HepG2 (cell line): ENCODE measurements around the gene SLC25A10. TPM values are rescaled to one million over a fixed set of nuclear protein-coding genes. Genes with fewer than 3 reads are reported as not detected.

Experiments
- ATF1 ChIP-seq: IDR thresholded peaks from 2 replicates; pipeline ENCODE4 v1.6.1; 2016; ENCODE audit warnings: mild to moderate bottlenecking, control low read depth
- DNMT3B ChIP-seq: conservative IDR thresholded peaks from 2 replicates; pipeline ENCODE4 v1.6.1; 2016; ENCODE audit warnings: missing biosample characterization, control low read depth
- NBN ChIP-seq: fragments of 450-650 bp; conservative IDR thresholded peaks from 2 replicates; pipeline ENCODE4 v1.6.1; 2017
- NCOA5 ChIP-seq: sonication (generic); formaldehyde crosslinking; IDR thresholded peaks from 2 replicates; pipeline ENCODE4 v1.4.0; 2020; ENCODE audit warnings: missing genetic modification reagents
- SALL1 ChIP-seq: sonication (generic); formaldehyde crosslinking; IDR thresholded peaks from 2 replicates; pipeline ENCODE4 v1.8.0; 2022; ENCODE audit warnings: mild to moderate bottlenecking, missing genetic modification reagents
- SNAI1 ChIP-seq: sonication (generic); formaldehyde crosslinking; IDR thresholded peaks from 2 replicates; pipeline ENCODE4 v1.5.0; 2020; ENCODE audit warnings: mild to moderate bottlenecking, missing genetic modification reagents, borderline replicate concordance
- SP140L ChIP-seq: sonication (generic); formaldehyde crosslinking; IDR thresholded peaks from 2 replicates; pipeline ENCODE4 v1.4.0; 2020; ENCODE audit warnings: missing genetic modification reagents, borderline replicate concordance
- U2AF2 ChIP-seq: fragments of 200-400 bp; formaldehyde crosslinking; IDR thresholded peaks from 2 replicates; pipeline ENCODE4 v1.6.1; 2017; ENCODE audit warnings: low read depth, mild to moderate bottlenecking, low read length
- ZBTB14 ChIP-seq: sonication (generic); formaldehyde crosslinking; IDR thresholded peaks from 2 replicates; pipeline ENCODE4 v1.4.0; 2020; ENCODE audit warnings: missing genetic modification reagents
- ZBTB38 ChIP-seq: sonication (generic); formaldehyde crosslinking; IDR thresholded peaks from 2 replicates; pipeline ENCODE4 v1.5.1; 2020; ENCODE audit warnings: mild to moderate bottlenecking, missing genetic modification reagents
- ZBTB8A ChIP-seq: sonication (generic); formaldehyde crosslinking; IDR thresholded peaks from 2 replicates; pipeline ENCODE4 v1.4.0; 2020; ENCODE audit warnings: mild to moderate bottlenecking, low read depth, missing genetic modification reagents, borderline replicate concordance
- ZFP36 ChIP-seq: fragments of 150-350 bp; IDR thresholded peaks from 2 replicates; pipeline ENCODE4 v1.6.1; 2018; ENCODE audit warnings: borderline replicate concordance, low read length, low read depth; ENCODE audit not compliant: partially characterized antibody
- ZNF160 ChIP-seq: sonication (generic); formaldehyde crosslinking; IDR thresholded peaks from 2 replicates; pipeline ENCODE4 v1.8.0; 2022; ENCODE audit warnings: mild to moderate bottlenecking, inconsistent platforms, missing genetic modification reagents
- ZNF225 ChIP-seq: sonication (generic); formaldehyde crosslinking; IDR thresholded peaks from 2 replicates; pipeline ENCODE4 v1.4.0; 2020; ENCODE audit warnings: mild to moderate bottlenecking, missing genetic modification reagents
- ZNF318 ChIP-seq: sonication (generic); formaldehyde crosslinking; IDR thresholded peaks from 2 replicates; pipeline ENCODE4 v1.4.0; 2020; ENCODE audit warnings: mild to moderate bottlenecking, missing genetic modification reagents
- ZSCAN20 ChIP-seq: sonication (generic); formaldehyde crosslinking; IDR thresholded peaks from 2 replicates; pipeline ENCODE4 v1.4.0; 2020; ENCODE audit warnings: missing genetic modification reagents, mild to moderate bottlenecking, borderline replicate concordance
- polyA plus RNA-seq, 8 experiments: library from polyadenylated mRNA; depleted of rRNA in 3 of 8; stranded (reverse) in 7 of 8; unstranded in 1 of 8; fragments of >200 nt; fragmentation: Illumina TruSeq in 4 of 8; extraction: Trizol in 4 of 8; gene quantifications; 2 replicates each; pipeline versions ENCODE4 v1.2.1 to v1.2.3, GENCODE V29; 2011 to 2016; ENCODE audit warnings: low read depth in 4 of 8, missing spikeins in 1 of 8, mixed read lengths in 1 of 8; ENCODE audit not compliant: insufficient read depth in 1 of 8
- total RNA-seq, 5 experiments: library from RNA; depleted of rRNA; stranded (reverse); fragments of >200 nt; fragmentation: Illumina TruSeq; extraction: Trizol; gene quantifications; 2 replicates each; pipeline ENCODE4 v1.2.3, GENCODE V29; 2016; ENCODE audit warnings: low read depth in 1 of 5
- TF ChIP-seq, protein P1 (sequence below): sonication (generic); formaldehyde crosslinking; IDR thresholded peaks from 2 replicates; pipeline ENCODE4 v1.8.1; 2023; ENCODE audit warnings: mild to moderate bottlenecking, missing genetic modification reagents

SLC25A10 gene
- total and polyA plus RNA-seq, 2 of the 13 experiments (the other 11 are each of a cell fraction or from before 2014, with no cell fraction given) = 46.5 to 140 TPM

DNA sequence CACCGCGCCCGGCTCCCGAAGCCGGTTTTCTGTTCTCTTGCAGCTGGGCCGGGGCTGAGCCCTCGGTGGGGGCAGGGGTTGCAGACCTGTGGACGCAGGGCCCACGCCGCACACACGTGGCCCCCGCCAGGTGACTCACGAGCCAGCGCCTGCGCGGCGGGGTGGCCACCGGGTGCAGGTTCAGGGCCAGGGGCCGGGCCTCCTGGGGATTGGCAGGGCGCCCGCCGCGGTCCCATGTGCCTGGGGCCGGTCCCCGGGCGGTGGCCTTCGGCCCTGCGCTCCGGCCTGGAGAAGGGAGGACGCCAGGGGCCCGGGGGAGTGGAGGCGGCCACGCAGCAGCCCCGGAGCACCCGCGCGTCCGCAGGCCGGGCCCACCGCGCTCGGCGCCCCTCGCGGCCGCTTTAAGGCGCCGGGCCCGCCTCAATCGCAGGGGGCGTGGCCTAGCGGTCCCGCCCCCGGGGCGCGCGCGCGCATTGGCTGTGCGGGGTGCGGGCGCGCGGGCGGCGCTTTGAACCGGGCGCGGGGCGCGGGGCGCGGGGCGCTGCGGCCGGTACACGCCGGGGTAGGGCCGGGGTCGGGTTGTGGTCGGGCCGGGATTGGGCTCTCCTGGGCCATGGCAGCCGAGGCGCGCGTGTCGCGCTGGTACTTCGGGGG, at the start of gene SLC25A10 (continued):
- TF ChIP-seq ZNF318 (CRISPR knock-in tag) (peak; percentile 87; the same call in 1 of the 2 replicates), SP140L (CRISPR knock-in tag) (peak; percentile 96; the same call in 1 of the 2 replicates), ZFP36 (no peak), ZBTB38 (CRISPR knock-in tag) (peak; percentile 96), SNAI1 (peak; percentile 77; the same call in 1 of the 2 replicates), NCOA5 (CRISPR knock-in tag) (peak; percentile 83; the same call in 1 of the 2 replicates), ZBTB14 (peak; percentile 82), ZNF225 (peak; percentile 99), DNMT3B (peak; percentile 85), SALL1 (peak; percentile 98), U2AF2 (no peak), ZNF160 (CRISPR knock-in tag) (peak; percentile 95), ZSCAN20 (peak; percentile 98), ATF1 (CRISPR knock-in tag) (no peak), NBN (no peak), ZBTB8A (peak; percentile 93; the same call in 1 of the 2 replicates)
- TF ChIP-seq, protein P1, sequence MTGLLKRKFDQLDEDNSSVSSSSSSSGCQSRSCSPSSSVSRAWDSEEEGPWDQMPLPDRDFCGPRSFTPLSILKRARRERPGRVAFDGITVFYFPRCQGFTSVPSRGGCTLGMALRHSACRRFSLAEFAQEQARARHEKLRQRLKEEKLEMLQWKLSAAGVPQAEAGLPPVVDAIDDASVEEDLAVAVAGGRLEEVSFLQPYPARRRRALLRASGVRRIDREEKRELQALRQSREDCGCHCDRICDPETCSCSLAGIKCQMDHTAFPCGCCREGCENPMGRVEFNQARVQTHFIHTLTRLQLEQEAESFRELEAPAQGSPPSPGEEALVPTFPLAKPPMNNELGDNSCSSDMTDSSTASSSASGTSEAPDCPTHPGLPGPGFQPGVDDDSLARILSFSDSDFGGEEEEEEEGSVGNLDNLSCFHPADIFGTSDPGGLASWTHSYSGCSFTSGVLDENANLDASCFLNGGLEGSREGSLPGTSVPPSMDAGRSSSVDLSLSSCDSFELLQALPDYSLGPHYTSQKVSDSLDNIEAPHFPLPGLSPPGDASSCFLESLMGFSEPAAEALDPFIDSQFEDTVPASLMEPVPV (CRISPR knock-in tag) = peak; percentile 99
